GM19467 (cell line): ENCODE data around the gene HTT-AS.
"Not testable (repeated sequence)": the region's sequence is repeated elsewhere in the genome, so short reads cannot be mapped to it uniquely, and the experiment has no call there.

Experiments
- ATAC-seq: cut with Tn5 transposase; IDR thresholded peaks from one replicate; pipeline ENCODE4 v1.9.1; 2021; ENCODE audit warnings: mild to moderate bottlenecking, moderate library complexity; ENCODE audit not compliant: unreplicated experiment

HTT-AS gene

DNA sequence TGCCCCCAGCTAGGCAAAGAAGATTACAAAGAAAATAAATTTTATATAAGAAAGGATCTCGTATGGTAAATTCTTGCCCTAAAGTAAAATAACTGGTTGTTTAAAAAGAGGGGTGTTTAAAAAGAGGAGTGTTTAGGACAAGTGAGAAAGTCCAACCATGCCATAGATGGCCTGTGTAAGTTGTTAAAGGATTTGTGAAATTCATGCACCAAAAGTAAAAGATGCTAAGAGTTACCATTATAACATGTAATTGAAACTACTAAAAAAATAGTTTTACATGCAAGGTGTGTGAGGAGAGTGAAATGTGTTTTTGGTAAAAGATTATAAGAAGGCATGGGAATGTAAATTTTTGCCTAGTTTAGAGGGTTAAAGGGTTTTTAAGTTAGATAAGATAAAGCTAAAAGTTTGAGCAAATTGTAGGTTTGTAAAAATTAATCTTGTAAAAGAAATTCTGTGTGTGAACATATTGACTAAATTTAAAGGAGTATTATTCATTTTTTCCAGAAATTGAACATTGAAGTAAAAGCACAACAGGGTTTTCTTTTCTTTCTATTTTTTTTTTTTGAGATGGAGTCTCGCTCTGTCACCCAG is 20.1 kb downstream of the HTT-AS start:
- ATAC-seq, result no peak

DNA sequence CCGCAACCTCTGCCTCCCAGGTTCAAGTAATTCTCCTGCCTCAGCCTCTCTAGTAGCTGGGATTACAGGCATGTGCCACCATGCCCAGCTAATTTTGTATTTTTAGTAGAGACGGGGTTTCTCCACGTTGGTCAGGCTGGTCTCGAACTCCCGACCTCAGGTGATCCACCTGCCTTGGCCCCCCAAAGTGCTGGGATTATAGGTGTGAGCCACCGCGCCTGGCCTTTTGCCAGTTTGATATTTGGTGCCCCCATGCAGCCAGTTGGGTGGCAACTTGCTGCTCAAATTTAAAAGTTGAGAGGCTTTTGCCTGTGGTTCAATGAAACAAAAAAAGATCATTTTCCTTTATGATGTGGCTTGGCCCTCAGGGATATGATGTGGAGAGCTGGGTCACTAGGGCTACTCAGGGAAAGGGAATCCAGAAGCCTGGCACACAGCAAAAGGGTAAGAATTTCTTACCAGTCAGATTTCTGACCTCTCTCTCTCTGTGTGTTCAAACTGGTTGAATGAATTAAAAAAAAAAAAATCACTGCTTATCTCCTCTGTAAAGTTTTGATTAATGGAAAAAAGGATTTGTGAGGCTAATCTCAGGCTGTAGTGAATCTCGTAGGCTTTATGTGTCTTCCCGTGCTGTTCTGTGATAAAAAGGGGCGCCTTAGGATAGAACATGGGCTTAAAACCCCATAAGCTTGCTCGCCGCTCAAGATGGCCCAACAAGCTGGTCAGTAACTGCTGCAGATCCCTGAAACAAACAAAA is 23.0 kb downstream of the HTT-AS start:
- ATAC-seq, result not testable (repeated sequence)

DNA sequence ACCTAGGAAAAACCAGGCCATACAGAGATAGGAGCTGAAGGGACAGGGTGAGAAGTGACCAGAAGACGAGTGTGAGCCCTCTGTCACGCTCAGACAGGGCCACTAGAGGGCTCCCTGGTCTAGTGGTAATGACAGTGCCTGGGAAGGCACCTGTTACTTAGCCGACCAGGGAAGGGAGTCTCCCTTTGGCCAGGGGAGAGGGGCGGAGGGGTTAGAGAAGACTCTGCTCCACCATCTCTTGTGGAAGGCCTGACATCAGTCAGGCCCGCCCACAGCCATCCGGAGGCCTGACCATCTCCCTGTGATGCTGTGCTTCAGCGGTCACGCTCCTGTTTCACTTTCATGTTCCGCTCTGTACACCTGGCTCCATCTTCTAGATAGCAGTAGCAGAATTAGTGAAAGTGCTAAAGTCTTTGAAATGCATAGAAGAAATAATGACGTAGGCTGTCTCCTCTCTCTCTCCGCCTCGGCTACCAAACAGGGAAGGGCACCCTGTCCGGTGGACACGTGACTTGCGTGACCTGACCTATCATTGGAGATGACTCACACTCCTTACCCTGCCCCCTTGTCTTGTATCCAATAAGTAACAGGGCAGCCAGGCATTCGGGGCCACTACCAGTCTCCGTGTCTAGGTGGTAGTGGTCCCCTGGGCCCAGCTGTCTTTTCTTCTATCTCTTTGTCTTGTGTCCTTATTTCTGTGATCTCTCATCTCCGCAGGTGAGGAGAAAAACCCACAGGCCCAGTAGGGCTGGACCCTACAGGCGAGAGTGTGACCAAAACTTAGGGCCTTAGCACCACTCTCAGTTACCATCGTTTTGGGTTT is 26.7 kb downstream of the HTT-AS start:
- ATAC-seq, result peak; percentile 86

DNA sequence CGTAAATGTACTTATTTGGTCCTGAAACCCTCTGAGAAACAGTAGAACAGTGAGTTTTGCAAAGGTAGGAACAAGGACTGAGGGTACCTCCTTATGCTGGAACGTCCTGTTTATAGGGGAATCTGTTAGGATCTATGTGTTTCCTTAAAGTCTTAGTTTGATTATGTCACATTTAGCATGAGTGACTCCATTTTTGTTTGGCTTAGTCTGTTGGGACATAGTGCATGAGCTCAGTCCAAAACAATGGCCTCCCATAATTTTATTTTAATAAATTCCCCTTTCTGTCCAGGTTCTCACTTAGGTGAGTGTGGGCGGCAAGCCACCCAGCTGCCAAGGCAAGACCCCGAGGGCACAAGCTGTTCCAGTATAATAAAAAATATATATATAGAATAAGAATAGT is 27.7 kb downstream of the HTT-AS start:
- ATAC-seq, result no peak

DNA sequence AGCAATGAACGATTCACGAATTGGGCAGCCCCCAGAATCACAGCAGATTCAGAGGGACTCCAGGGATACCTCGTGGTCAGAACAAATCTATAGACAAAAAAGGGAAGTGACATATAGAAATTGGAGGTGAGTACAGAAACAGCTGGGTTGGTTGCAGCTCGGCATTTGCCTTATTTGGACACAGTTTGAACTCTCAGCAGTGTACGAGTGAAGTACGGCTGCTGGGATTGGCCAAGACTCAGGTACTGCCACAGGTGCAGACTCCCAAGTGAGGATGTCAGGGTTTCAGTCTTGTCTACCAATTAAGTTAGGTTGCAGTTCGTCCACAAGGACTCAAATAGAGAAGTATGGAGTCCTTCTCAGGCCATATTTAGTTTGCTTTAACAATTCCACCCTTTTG is 28.2 kb downstream of the HTT-AS start:
- no peak for ATAC-seq

DNA sequence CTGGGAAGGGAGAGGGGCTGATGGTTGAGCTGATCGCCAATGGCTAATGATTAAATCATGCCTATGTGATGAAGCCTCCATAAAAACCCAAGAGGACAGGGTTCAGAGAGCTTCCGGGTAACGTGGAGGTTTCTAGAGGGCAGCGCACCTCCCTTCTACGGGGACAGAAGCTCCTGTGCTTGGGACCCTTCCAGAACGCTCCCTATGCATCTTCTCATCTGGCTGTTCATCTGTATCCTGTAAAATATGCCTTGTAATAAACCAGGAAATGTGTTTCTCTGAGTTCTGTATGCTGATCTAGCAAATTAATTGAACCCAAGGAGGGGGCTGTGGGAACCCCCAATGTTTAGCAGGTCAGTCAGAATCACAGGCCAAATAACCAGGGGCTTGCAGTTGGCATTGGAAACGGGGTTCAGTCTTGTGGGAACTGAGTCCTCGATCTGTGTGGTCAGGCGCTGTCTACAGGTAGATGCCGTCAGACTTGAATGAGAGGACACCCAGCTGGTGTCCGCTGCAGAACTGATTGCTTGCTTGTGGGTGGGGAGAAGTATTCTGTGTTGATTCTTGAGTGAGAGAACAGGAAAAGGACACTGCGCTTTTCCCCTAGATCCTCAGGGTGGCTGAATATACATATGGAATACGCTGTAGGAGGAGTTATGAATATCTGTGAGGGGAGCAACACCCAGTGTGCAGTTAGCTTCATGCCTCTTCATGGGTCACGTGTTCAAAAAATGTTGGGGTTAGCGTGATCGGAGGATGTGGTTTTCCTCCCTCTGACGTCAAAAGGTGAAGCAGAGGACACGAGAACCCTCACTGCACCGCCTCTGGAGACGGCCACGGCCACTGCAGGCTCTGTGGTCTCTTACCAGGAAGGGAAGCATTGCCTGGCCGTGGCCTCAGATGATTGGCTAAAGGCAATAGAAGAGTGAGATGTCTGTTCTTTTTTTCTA is 29.2 kb downstream of the HTT-AS start:
- ATAC-seq, result no peak

DNA sequence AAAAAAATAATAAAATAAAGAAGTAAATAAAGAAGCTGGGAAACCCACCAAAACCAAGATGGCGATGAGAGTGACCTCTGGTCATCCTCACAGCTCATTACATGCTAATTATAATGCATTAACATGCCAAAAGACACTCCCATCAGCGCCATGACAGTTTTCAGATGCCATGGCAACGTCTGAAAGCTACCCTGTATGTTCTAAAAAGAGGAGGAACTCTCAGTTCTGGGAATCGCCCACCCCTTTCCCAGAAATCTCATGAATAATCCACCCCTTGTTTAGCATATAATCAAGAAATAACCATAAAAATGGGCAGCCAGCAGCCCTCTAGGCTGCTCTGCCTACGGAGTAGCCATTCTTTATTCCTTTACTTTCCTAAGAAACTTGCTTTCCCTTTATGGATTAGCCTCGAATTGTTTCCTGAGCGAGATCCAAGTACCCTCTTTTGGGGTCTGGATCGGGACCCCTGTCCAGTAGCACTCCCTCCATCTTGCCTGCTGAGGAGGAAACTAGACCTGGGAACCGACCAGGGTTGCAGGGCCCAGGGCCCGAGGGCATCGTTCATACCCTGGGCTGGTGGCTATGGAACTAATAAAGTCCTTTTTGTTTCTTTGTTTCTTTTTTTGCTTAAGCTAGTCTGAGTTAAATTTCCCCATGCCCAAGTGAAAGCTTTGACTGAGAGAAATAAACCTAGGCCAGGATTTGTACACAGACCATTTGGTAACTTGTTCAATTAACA is 30.9 kb downstream of the HTT-AS start:
- ATAC-seq, result no peak

DNA sequence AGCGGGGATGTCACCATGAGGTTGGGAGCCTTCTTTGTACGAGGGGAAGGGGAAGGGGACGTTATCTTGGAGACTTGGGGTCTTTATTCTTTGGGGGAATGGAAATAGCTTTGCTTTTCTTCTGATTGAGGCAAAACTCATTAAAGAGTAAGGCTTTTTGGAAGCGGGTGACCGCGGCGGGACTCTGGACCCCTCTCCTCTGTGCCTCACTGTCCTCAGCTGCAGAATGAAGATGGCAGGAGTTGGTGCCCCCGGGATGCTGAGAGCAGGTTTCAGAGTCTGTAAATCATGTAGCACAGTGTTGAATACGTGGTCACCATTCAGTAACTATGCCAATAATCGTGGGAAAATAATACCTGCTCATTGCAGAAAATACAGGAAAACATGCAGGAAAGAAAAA is 32.1 kb downstream of the HTT-AS start:
- ATAC-seq, result no peak

DNA sequence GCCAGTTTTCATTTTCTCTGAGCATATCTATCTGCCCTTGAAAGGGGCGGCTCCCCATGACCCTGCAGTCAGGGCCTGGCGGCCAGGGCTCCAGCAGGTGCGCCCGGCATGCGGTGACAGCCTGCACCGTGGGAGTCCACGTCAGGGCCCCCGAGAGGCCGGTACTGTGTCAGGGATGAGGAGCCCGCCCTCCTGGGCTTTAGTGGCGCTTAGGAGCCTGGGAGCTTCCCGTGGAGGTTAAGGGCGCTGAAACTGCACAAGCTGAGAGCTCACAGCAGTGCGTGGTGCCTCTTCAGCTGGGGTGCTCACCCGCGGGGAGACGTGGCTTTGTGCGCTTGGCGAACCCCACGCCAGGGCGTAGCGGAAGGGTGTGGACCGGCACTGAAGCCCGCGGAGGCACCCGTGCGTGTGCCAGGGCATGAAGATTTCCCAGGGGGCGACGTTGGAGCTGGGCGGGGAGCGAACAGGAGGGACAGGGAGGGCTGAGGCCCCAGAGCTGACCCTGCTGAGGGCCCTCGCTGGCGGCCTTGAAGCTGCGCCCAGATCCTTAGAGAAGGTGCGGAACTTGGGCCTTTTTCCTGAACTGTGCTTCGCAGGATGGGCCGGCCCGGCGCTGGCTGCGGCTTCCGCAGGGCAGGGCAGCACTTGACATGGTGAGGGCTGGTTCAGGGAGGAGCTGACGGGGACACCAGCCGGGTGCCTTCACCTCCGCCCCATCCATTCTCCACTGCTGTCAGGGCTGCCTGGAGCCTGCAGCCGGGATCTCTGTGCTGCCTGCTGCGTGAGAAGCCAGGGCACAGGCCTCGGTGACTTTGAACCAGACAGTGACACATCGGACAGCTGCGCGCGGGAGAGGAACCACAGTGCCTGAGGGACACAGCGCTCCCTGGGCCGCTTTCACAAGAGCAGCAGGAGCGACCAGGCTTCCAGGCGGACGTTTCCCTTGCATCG is 32.9 kb downstream of the HTT-AS start:
- no peak for ATAC-seq

DNA sequence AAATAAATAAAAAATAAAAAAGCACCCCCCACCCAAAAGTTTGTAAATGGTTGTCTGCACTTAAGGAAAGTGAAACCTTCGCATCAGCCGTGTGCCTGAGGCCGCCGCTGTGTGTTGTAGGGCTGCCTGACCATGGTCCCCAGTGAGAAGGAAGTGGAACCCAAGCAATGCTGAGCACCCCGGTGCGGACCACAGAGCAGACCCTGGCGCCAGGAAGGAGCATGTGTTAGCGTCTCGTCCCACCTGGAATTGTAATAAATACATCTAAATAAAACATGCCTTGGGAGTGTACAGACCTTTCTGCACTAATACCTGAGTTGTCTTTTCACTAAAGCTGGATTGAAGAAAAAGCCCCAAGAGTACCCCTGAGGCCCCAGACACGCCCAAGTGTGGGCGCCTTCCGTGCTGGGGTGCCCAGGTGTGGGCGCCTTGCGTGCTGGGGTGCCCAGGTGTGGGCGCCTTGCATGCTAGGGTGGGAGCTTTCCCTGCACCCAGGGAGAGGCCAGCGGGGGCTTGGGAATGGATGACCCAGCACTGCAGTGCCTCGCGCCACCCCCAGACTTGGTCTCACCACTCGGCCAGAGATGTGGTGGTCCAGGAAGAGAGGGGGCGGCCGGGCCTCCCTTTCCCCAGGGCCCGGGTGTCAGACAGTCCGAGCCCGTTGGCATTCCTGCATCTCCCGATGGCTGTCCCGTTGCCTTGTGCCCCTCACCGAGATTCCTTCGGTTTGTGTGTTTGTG is 33.7 kb downstream of the HTT-AS start:
- no peak for ATAC-seq

DNA sequence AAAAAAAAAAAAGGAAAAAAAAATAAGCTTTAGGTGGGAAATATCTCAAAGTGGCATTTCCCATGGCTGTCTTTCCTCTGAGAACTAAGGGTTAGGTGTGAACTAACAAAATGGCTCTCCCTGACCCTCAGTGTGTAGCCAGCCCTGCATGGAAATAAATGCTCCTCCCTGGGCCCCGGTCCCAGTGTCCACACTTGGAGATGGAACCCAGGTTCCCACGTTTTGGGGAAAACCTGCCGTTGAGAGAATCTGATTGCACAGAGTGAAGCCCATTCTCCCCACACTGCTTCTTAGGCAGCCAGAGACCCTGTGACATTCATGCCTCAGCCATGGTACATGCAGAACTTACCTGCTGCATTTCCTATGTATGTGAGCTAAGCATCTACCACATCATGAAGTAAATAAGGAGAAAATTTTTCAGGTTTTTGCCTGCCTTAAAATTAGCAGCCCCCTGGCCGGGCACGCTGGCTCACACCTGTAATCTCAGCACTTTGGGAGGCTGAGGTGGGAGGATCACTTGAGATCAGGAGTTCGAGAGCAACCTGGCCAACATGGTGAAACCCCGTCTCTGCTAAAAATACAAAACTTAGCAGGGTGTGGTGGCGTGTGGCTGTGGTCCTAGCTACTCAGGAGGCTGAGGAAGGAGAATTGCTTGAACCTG is 34.5 kb downstream of the HTT-AS start:
- ATAC-seq, result no peak

DNA sequence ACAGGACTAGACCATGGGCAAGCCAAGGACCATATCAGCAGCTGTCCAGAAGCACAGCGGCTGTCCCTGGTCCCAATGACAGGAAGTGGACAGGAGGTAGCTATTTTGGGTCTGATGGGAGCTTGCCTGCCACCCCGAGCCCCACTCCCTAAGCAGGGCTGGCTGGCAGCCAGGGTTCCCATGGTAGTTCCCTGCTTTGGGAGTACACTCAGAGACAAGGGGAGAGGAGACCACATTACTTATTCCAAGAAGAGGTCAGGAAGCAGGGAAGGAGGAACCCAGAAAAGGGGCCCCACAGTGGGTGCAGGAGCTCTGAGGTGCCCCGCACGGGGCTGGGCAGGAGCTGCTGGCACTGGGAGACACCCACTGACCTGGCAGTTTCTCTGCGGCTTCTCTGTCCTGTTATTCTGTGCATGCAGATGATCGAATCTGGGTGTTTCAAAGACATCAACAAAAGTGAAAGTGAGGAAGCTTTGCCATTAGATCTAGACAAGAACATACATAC is 36.3 kb downstream of the HTT-AS start:
- ATAC-seq, result no peak

DNA sequence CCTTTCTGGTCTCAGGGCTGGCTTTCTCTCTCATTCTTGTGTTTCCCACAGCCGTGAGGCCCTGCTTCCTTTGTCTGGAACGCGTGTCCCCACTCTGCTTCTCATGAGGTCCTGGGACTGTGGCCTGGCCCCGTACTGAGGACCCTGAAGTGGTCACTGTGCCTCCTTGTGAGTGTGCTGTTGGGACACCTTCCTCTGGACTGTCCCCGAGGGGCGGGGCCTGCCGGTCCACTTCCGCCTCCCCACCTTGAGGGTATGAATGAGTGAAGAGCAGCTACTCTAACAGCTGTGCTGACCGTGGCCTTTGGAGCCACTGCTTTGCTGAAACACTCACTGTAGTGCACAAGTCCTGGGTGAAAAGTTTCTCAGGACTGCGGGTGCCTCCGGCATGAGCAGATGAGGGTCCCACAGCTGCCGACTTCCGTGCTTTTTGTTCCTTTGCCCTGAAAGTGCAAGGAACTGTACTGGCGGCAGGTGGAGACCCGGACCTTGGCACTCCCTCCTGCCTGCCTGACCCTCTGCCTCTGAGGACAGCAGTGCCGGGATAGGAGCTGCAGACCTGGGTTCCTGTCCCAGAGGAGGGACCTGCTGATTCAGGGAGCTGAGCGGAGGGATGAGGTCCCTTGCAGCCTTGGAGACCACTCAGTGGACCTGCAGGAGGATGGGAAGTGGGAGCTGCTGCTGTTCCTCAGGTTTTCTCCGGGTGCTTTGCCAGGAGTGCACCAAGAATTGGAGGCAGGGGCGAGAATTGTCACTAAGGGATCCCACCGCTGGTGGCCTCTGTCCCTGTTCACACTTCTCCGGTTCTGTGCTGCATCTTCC is 38.0 kb downstream of the HTT-AS start:
- ATAC-seq, result no peak

DNA sequence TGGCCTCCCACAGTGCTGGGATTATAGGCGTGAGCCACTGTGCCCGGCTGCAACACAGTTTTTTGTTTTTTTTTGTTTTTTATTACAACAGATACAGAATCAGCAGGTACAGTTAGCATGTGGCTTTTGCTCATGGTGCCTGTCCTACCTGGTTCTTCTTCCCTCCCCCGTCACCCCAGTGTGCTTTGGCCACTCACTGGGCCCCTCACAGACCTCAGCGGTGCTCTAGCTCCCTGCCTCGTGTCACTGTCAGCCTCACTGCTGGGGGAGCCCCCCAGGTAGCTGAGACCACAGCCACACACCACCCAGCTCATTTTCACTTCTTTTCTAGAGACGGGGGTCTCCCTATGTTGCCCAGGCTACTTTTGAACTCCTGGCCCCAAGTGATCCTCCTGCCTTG is 38.7 kb downstream of the HTT-AS start:
- no peak for ATAC-seq

DNA sequence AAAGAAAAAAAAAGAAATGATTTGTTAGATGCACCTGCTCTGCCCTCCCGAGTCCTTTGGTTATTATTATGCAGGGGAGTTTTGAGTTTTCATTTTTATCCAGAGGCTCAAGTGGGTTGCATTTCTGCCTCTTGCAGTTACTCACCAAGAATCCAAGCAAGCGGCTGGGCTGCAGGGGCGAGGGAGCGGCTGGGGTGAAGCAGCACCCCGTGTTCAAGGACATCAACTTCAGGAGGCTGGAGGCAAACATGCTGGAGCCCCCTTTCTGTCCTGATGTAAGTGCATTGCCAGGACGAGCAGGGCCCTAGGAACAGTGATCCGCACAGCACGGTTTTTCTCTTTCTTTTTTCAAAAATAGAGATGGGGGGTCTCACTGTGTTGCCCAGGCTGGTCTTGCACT is 39.1 kb downstream of the HTT-AS start:
- ATAC-seq, result no peak

DNA sequence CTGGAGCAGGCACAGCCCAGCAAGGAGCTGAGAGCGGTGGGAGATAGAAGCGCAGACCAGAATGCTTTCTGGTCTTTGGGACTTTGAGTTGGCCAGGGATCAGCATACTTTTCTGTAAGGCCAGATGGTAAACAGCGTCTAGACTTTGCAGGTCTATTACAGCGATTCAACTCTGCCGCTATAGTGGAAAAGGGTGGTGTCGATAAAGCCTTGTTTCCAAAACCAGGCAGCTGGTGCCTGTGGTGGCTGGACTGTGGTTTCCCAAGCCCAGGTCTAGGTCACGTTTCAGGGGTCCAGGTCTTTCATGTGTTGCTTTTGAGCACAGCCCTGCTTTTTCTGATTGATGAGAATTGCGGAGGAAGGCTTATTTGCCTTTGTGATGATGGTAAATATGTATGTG is 40.1 kb downstream of the HTT-AS start:
- no peak for ATAC-seq
